Daoy (cell line): ENCODE data around the gene ZNF71. TPM values are rescaled to one million over a fixed set of nuclear protein-coding genes. Genes with fewer than 3 reads are reported as not detected.

Experiments used
- DNase-seq: peaks from one replicate; pipeline ENCODE4 v3.0.0-alpha.2; 2015; ENCODE audit warnings: low read depth
- total RNA-seq: library from RNA; depleted of rRNA; stranded (reverse); fragments of >200 nt; shearing (Covaris generic); gene quantifications from 2 replicates; pipeline ENCODE4 v1.2.3, GENCODE V29; 2014; rRNA removed

ZNF71 gene
- 3.9 and 6.2 TPM in 2 replicates for total RNA-seq

- peak; percentile 93 for DNase-seq
Observed at GRCh38 chr19:56594783-56595547, at the start of gene ZNF71. ZNF71 (plus strand) TSS chr19:56595302; CDS start chr19:56601559, 6,257 bp downstream.

- DNase-seq = peak; percentile 3
Observed at GRCh38 chr19:56547535-56547934, 47.6 kb upstream of the ZNF71 start.

GRCh38 chr19:56554272-56554869 is 40.7 kb upstream of the ZNF71 start:
- DNase-seq = no peak

- DNase-seq = no peak
Observed at GRCh38 chr19:56562766-56563165, 32.3 kb upstream of the ZNF71 start.

- peak; percentile 47 for DNase-seq
Observed at GRCh38 chr19:56566904-56567273, 28.2 kb upstream of the ZNF71 start.

GRCh38 chr19:56567274-56568120 is 27.6 kb upstream of the ZNF71 start, which contains the start of gene ZNF470:
ZNF470 (plus strand) TSS chr19:56567468; CDS start chr19:56570312, 2,844 bp downstream.
- DNase-seq = peak; percentile 95

GRCh38 chr19:56572589-56572988 is 22.5 kb upstream of the ZNF71 start:
- no peak for DNase-seq

GRCh38 chr19:56573914-56574313 is 21.2 kb upstream of the ZNF71 start:
- no peak for DNase-seq

- DNase-seq = no peak
Observed at GRCh38 chr19:56577719-56578602, 17.1 kb upstream of the ZNF71 start.

- DNase-seq = no peak
Observed at GRCh38 chr19:56594446-56594782, 688 bp upstream of the ZNF71 start.

GRCh38 chr19:56595548-56595899 is 422 bp downstream of the ZNF71 start:
- DNase-seq = no peak

GRCh38 chr19:56596676-56597075 is 1.6 kb downstream of the ZNF71 start:
- DNase-seq = no peak

- DNase-seq = no peak
Observed at GRCh38 chr19:56597696-56598095, 2.6 kb downstream of the ZNF71 start.

GRCh38 chr19:56601375-56601774 is 6.3 kb downstream of the ZNF71 start:
- no peak for DNase-seq

- no peak for DNase-seq
Observed at GRCh38 chr19:56603829-56604228, 8.7 kb downstream of the ZNF71 start.

- DNase-seq = no peak
Observed at GRCh38 chr19:56608274-56608964, 13.3 kb downstream of the ZNF71 start.

- DNase-seq = no peak
Observed at GRCh38 chr19:56611288-56611687, 16.2 kb downstream of the ZNF71 start.

- DNase-seq = no peak
Observed at GRCh38 chr19:56612737-56613136, 17.6 kb downstream of the ZNF71 start.

- no peak for DNase-seq
Observed at GRCh38 chr19:56613639-56614038, 18.5 kb downstream of the ZNF71 start.

- no peak for DNase-seq
Observed at GRCh38 chr19:56617531-56617930, 22.4 kb downstream of the ZNF71 start.

GRCh38 chr19:56619121-56619520 is 24.0 kb downstream of the ZNF71 start:
- DNase-seq = no peak
